KMS-11 (cell line): ENCODE measurements around the gene IGF2R.
"Not testable (repeated sequence)": the region's sequence is repeated elsewhere in the genome, so short reads cannot be mapped to it uniquely, and the experiment has no call there.

Experiments
- H2AFZ ChIP-seq: fragments of 200-600 bp; sonication (generic); 2 replicates; pipeline ENCODE4 v1.6.1; 2016; ENCODE audit warnings: antibody characterized with exemption, mixed run types, low read depth
- H3K27ac ChIP-seq: fragments of 200-600 bp; sonication (generic); 2 replicates; pipeline ENCODE4 v1.6.1; 2016; ENCODE audit warnings: mild to moderate bottlenecking, mixed run types
- H3K27me3 ChIP-seq: fragments of 200-600 bp; sonication (generic); 2 replicates; pipeline ENCODE4 v1.6.1; 2017; ENCODE audit warnings: mild to moderate bottlenecking, low read depth, mixed run types, moderate library complexity; ENCODE audit not compliant: insufficient read depth
- H3K36me3 ChIP-seq: fragments of 200-600 bp; sonication (generic); 2 replicates; pipeline ENCODE4 v1.6.1; 2017; ENCODE audit warnings: mild to moderate bottlenecking, mixed run types; ENCODE audit not compliant: insufficient read depth
- H3K4me1 ChIP-seq: fragments of 200-600 bp; sonication (generic); 2 replicates; pipeline ENCODE4 v1.6.1; 2016; ENCODE audit warnings: mild to moderate bottlenecking, low read depth, mixed run types; ENCODE audit not compliant: poor library complexity, severe bottlenecking
- H3K4me2 ChIP-seq: fragments of 200-600 bp; sonication (generic); 2 replicates; pipeline ENCODE4 v1.7.0; 2016; ENCODE audit warnings: mild to moderate bottlenecking, mixed run types
- H3K4me3 ChIP-seq: fragments of 200-600 bp; sonication (generic); IDR thresholded peaks from 2 replicates; pipeline ENCODE4 v1.6.1; 2017; ENCODE audit warnings: low read depth, low read length, mixed read lengths; ENCODE audit not compliant: insufficient read depth
- H3K79me2 ChIP-seq: fragments of 200-600 bp; sonication (generic); 2 replicates; pipeline ENCODE4 v1.6.1; 2016; ENCODE audit warnings: low read depth, mixed run types; ENCODE audit not compliant: insufficient read depth
- H3K9ac ChIP-seq: fragments of 200-600 bp; sonication (generic); 2 replicates; pipeline ENCODE4 v1.6.1; 2016; ENCODE audit warnings: mild to moderate bottlenecking, mixed run types
- H4K20me1 ChIP-seq: fragments of 200-600 bp; sonication (generic); 2 replicates; pipeline ENCODE4 v1.6.1; 2016; ENCODE audit warnings: mild to moderate bottlenecking, mixed run types; ENCODE audit not compliant: insufficient read depth
- TF ChIP-seq, protein P1 (sequence below): fragments of 200-600 bp; sonication (generic); conservative IDR thresholded peaks from 2 replicates; pipeline ENCODE4 v1.6.1; 2017; ENCODE audit warnings: low read depth, mild to moderate bottlenecking, antibody characterized with exemption, low read length, moderate library complexity, mixed read lengths

Gene IGF2R

DNA sequence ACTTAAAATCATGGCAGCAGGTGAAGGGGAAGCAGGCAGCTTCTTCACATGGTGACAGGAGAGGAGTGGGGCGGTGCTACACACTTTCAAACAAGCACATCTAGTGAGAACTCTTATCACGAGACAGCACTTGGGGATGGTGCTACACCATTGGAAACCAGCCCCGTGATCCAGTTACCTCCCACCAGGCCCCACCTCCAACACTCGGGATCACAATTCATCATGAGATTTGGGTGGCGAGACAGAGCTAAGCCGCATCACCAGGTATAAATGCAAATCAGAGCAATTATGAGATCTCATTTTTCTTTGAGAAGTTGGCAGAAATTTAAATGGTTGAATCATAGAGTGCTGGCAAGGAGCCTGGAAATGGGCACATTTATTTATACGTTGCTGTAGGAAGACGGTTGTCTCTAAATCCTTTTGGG, 31.4 kb downstream of the IGF2R start:
- TF ChIP-seq, protein P1, sequence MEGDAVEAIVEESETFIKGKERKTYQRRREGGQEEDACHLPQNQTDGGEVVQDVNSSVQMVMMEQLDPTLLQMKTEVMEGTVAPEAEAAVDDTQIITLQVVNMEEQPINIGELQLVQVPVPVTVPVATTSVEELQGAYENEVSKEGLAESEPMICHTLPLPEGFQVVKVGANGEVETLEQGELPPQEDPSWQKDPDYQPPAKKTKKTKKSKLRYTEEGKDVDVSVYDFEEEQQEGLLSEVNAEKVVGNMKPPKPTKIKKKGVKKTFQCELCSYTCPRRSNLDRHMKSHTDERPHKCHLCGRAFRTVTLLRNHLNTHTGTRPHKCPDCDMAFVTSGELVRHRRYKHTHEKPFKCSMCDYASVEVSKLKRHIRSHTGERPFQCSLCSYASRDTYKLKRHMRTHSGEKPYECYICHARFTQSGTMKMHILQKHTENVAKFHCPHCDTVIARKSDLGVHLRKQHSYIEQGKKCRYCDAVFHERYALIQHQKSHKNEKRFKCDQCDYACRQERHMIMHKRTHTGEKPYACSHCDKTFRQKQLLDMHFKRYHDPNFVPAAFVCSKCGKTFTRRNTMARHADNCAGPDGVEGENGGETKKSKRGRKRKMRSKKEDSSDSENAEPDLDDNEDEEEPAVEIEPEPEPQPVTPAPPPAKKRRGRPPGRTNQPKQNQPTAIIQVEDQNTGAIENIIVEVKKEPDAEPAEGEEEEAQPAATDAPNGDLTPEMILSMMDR = no peak
- Histone ChIP-seq H3K36me3 (no peaks in the 10 kb centered on the region), H3K4me3 (no peak overlapping the region), H2AFZ (no peak overlapping the region), H4K20me1 (no peaks in the 10 kb centered on the region), H3K79me2 (peaks cover 32% of the 10 kb centered on the region), H3K27me3 (no peaks in the 10 kb centered on the region), H3K27ac (no peak overlapping the region), H3K4me2 (no peak overlapping the region), H3K9ac (no peak overlapping the region), H3K4me1 (no peaks in the 10 kb centered on the region)

GRCh38 chr6:160000893-160001427, 32.1 kb downstream of the IGF2R start:
- H3K4me2 ChIP-seq, H3K4me1 ChIP-seq, H4K20me1 ChIP-seq, H3K4me3 ChIP-seq, H3K9ac ChIP-seq, H3K27me3 ChIP-seq, H3K36me3 ChIP-seq, H2AFZ ChIP-seq, H3K27ac ChIP-seq: not testable (repeated sequence)
- H3K79me2 ChIP-seq = peaks cover 25% of the 10 kb centered on the region

- Histone ChIP-seq H3K27me3 (no peaks in the 10 kb centered on the region), H3K4me1 (no peaks in the 10 kb centered on the region), H4K20me1 (no peaks in the 10 kb centered on the region), H3K27ac (no peak overlapping the region), H2AFZ (no peak overlapping the region), H3K79me2 (peaks cover 20% of the 10 kb centered on the region), H3K9ac (no peak overlapping the region), H3K4me2 (no peak overlapping the region), H3K36me3 (no peaks in the 10 kb centered on the region), H3K4me3 (no peak overlapping the region)
- TF ChIP-seq, protein P1 = no peak
Measured at GRCh38 chr6:160002882-160003281, 34.0 kb downstream of the IGF2R start.

DNA sequence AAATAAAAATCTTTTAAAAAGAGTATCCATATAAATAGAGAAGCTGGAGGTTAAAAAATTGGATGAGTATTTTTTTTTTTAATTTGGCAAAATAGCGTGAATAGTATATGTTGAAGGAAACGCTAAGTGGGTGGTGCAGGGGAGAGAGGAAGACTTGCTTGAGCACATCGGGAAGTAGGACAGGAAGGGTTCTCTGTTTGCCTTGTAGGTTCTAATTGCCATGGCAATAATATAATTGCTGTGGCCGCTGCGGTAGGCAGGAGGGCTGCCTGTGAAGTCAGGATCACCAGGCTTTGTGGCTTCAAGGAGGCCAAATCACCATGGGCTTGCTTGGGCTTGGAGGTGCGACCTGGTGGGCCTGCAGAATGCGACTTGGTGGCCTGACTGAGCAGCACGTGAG, 35.1 kb downstream of the IGF2R start:
- no peaks in the 10 kb centered on the region for H3K27me3 ChIP-seq
- peaks cover 16% of the 10 kb centered on the region; the same call in 1 of the 2 replicates for H3K79me2 ChIP-seq
- no peak overlapping the region for H3K4me2 ChIP-seq
- H4K20me1 ChIP-seq = no peaks in the 10 kb centered on the region
- H3K4me1 ChIP-seq = no peaks in the 10 kb centered on the region
- TF ChIP-seq, protein P1 = no peak
- H2AFZ ChIP-seq = no peak overlapping the region
- no peak overlapping the region for H3K27ac ChIP-seq
- no peak overlapping the region for H3K9ac ChIP-seq
- H3K36me3 ChIP-seq = no peaks in the 10 kb centered on the region
- H3K4me3 ChIP-seq = no peak overlapping the region

GRCh38 chr6:160004419-160005175, 35.7 kb downstream of the IGF2R start:
- H3K27me3 ChIP-seq = no peaks in the 10 kb centered on the region
- peaks cover 16% of the 10 kb centered on the region; the same call in 1 of the 2 replicates for H3K79me2 ChIP-seq
- no peak overlapping the region for H3K4me2 ChIP-seq
- no peak overlapping the region for H3K9ac ChIP-seq
- H3K27ac ChIP-seq = no peak overlapping the region
- no peaks in the 10 kb centered on the region for H3K4me1 ChIP-seq
- H3K36me3 ChIP-seq = no peaks in the 10 kb centered on the region
- TF ChIP-seq, protein P1 = no peak
- H4K20me1 ChIP-seq = no peaks in the 10 kb centered on the region
- no peak overlapping the region for H2AFZ ChIP-seq
- no peak overlapping the region for H3K4me3 ChIP-seq
